ENCODE results near the gene OR10G3. TPM values are rescaled to one million over a fixed set of nuclear protein-coding genes. Genes with fewer than 3 reads are reported as not detected.

Gene OR10G3
- total and polyA plus RNA-seq, 2 of the 13 experiments (the other 11 are each of a cell fraction or from before 2014, with no cell fraction given), result not detected

- no peak for TF ChIP-seq AKNA (CRISPR knock-in tag; IDR thresholded peaks at IDR 0.05; ENCODE audit: borderline replicate concordance)
- peak; percentile 86 for TF ChIP-seq FOXA3 (CRISPR knock-in tag; IDR thresholded peaks at IDR 0.05)
- TF ChIP-seq RNF219 (CRISPR knock-in tag; IDR thresholded peaks at IDR 0.05), result no peak
- no peak for TF ChIP-seq TAF1 (CRISPR knock-in tag; IDR thresholded peaks at IDR 0.05)
- TF ChIP-seq ZSCAN30 (CRISPR knock-in tag; IDR thresholded peaks at IDR 0.05), result 0 out of 2 replicates have a peak, but pooled peaks have one; percentile 26
- no peak for TF ChIP-seq ETS1 (CRISPR knock-in tag; IDR thresholded peaks at IDR 0.05)
- TF ChIP-seq ZNF672 (CRISPR knock-in tag; IDR thresholded peaks at IDR 0.05), result no peak
- TF ChIP-seq TFE3 (CRISPR knock-in tag; IDR thresholded peaks at IDR 0.05), result no peak
- no peak; the same call in 1 of the 2 replicates for TF ChIP-seq ZNF768 (CRISPR knock-in tag; IDR thresholded peaks at IDR 0.05)
- peak; percentile 69; the same call in 1 of the 2 replicates for TF ChIP-seq HMGXB3 (CRISPR knock-in tag; IDR thresholded peaks at IDR 0.05; ENCODE audit: borderline replicate concordance)
- TF ChIP-seq ZSCAN21 (CRISPR knock-in tag; IDR thresholded peaks at IDR 0.05; ENCODE audit: borderline replicate concordance), result no peak
- no peak for TF ChIP-seq KLF6 (CRISPR knock-in tag; IDR thresholded peaks at IDR 0.05)
- no peak for TF ChIP-seq ZNF83 (CRISPR knock-in tag; IDR thresholded peaks at IDR 0.05; ENCODE audit: borderline replicate concordance)
These were observed 51.2 kb downstream of the OR10G3 start (continued) for GRCh38 chr14:21528381-21529348.

All from HepG2 (cell line).